ENCODE measurements around the gene DCAF7. TPM values are rescaled to one million over a fixed set of nuclear protein-coding genes. Genes with fewer than 3 reads are reported as not detected.

Gene DCAF7
- total RNA-seq, 6 donors from 2014 or later = 26.0 to 86.3 (median 42.3) TPM

- no peak for TF ChIP-seq EP300 (IDR thresholded peaks at IDR 0.05)
- TF ChIP-seq CTCF (IDR thresholded peaks at IDR 0.05) = no peak
- no peak for TF ChIP-seq POLR2AphosphoS5 (IDR thresholded peaks at IDR 0.05)
- TF ChIP-seq POLR2A (IDR thresholded peaks at IDR 0.05) = no peak
- H3K27ac ChIP-seq = no peak overlapping the region
- no peaks in the 10 kb centered on the region for H3K36me3 ChIP-seq
- no peaks in the 10 kb centered on the region for H3K9me3 ChIP-seq
- H3K4me3 ChIP-seq = no peak overlapping the region
- no peaks in the 10 kb centered on the region for H3K27me3 ChIP-seq
- WGBS, 2 donors = 74 to 77% methylated on average over 5 of the region's 5 CpGs
- peaks cover 6 to 21% (median 14%) of the 10 kb centered on the region in 4 donors for H3K4me1 ChIP-seq
- ATAC-seq (ENCODE audit: low FRiP score in 2 of 2) (no peak), DNase-seq (no peak)
These were observed 3.2 kb upstream of the DCAF7 start for GRCh38 chr17:63547083-63547523.

GRCh38 chr17:63549289-63549945 lies 860 bp upstream of the DCAF7 start:
- 18 to 32% methylated on average over 11 to 17 of the region's 18 CpGs for WGBS, 2 donors
- no peaks in the 10 kb centered on the region for H3K27me3 ChIP-seq
- TF ChIP-seq POLR2AphosphoS5 (IDR thresholded peaks at IDR 0.05) (no peak), POLR2A (IDR thresholded peaks at IDR 0.05) (no peak), EP300 (IDR thresholded peaks at IDR 0.05) (no peak), CTCF (IDR thresholded peaks at IDR 0.05) (no peak)
- H3K4me1 ChIP-seq = peaks cover 24 to 44% (median 35%) of the 10 kb centered on the region in 4 donors
- peak overlapping the region; percentile 19 to 85 (median 70) for H3K4me3 ChIP-seq
- no peaks in the 10 kb centered on the region for H3K36me3 ChIP-seq
- H3K27ac ChIP-seq = peak overlapping the region; percentile 78 to 91 (median 84)
- ATAC-seq (ENCODE audit: low FRiP score in 2 of 2) = peak in 1 of 2 donors; percentile 48
- DNase-seq = no peak
- no peaks in the 10 kb centered on the region for H3K9me3 ChIP-seq

- DNase-seq = no peak
- no peaks in the 10 kb centered on the region for H3K36me3 ChIP-seq
- peaks cover 28 to 59% (median 47%) of the 10 kb centered on the region in 4 donors for H3K4me1 ChIP-seq
- H3K4me3 ChIP-seq = peak overlapping the region; percentile 68 to 85 (median 78)
- 1% methylated on average over 17 to 32 of the region's 32 CpGs for WGBS, 2 donors
- peak; percentile 38 to 42 for ATAC-seq (ENCODE audit: low FRiP score in 2 of 2)
- H3K27me3 ChIP-seq = no peaks in the 10 kb centered on the region
- no peaks in the 10 kb centered on the region for H3K9me3 ChIP-seq
- TF ChIP-seq CTCF (IDR thresholded peaks at IDR 0.05) (no peak), EP300 (IDR thresholded peaks at IDR 0.05) (no peak), POLR2A (IDR thresholded peaks at IDR 0.05) (no peak), POLR2AphosphoS5 (IDR thresholded peaks at IDR 0.05) (no peak)
- H3K27ac ChIP-seq = peak overlapping the region; percentile 86 to 94 (median 92)
These were observed 751 bp downstream of the DCAF7 start for GRCh38 chr17:63550817-63551639.

GRCh38 chr17:63552211-63552610 lies 1.9 kb downstream of the DCAF7 start:
- TF ChIP-seq CTCF (IDR thresholded peaks at IDR 0.05) = no peak
- no peak for TF ChIP-seq POLR2AphosphoS5 (IDR thresholded peaks at IDR 0.05)
- TF ChIP-seq POLR2A (IDR thresholded peaks at IDR 0.05) = no peak
- no peak for TF ChIP-seq EP300 (IDR thresholded peaks at IDR 0.05)
- peak overlapping the region in 3 of 4 donors; percentile 68 to 85 (median 71) for H3K4me3 ChIP-seq
- H3K4me1 ChIP-seq = peaks cover 28 to 59% (median 48%) of the 10 kb centered on the region in 4 donors
- peak overlapping the region in 1 of 4 donors; percentile 45 for H3K27ac ChIP-seq
- no peaks in the 10 kb centered on the region for H3K27me3 ChIP-seq
- H3K9me3 ChIP-seq = no peaks in the 10 kb centered on the region
- ATAC-seq (ENCODE audit: low FRiP score in 2 of 2) (no peak), DNase-seq (no peak)
- 36 to 43% methylated on average over 6 of the region's 6 CpGs for WGBS, 2 donors
- no peaks in the 10 kb centered on the region for H3K36me3 ChIP-seq
